Measurements from ENCODE around the gene SPC24. TPM values are rescaled to one million over a fixed set of nuclear protein-coding genes. Genes with fewer than 3 reads are reported as not detected.
A peak's percentile ranks its signal among the peaks of the same experiment; 100 is the strongest.

SPC24 gene
- total and polyA plus RNA-seq, 2 donors (not counting 3 experiments of a cell fraction or from before 2014, with no cell fraction given), result 19.8 to 70.0 TPM

DNA sequence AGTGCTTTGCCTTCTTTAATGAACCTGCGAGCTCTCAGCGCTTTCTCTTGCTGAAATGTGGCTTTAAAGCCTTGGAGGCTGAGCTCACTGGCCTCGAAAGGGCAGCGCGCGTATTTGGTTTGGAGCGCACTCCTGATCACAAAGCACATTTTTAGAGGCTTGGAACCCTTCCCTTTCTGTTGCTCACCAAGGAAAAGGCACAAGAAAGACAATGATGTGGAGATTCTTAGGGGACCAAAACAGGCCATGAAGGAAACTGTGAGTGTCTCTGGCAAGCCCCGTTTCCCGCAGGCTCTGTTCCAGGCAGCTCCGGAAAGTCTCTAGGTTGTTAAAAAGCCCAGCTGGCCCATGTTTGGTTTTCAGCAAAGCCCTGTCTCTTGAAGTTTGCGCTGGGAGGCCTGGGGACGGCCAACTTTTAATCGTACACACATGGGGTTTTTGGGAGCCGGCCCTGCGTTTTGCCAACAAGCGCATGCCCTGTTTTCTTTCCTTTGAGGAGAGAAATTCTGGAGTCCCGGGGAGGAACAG, 9.4 kb upstream of the SPC24 start:
- ChIA-PET POLR2A (interaction anchor here (1.1 kb wide), 1 partner anchor 21 kb away, joined by 3 read pairs; no protein-coding TSS in a partner anchor), CTCF (interaction anchor here (0.8 to 3.1 kb wide), 4 partner anchors 10 to 35 kb away, joined by 4 to 10 read pairs (median 4); no protein-coding TSS in a partner anchor)
- no peaks in the 10 kb centered on the region for H3K27me3 ChIP-seq (ENCODE audit: control insufficient read depth in 2 of 2, insufficient read depth in 2 of 2, low read length in 2 of 2)
- peak; percentile 51 for DNase-seq (ENCODE audit: low read depth, low spot score)
- intact Hi-C loops (cut with micrococcal nuclease), result no loop called here
- no TSS peak for BruUV-seq (replicated peaks)
- no peaks in the 10 kb centered on the region for H3K9me3 ChIP-seq (replicated peaks; ENCODE audit: control insufficient read depth, insufficient read depth, low read length)
- no peak overlapping the region for H3K4me2 ChIP-seq (ENCODE audit: insufficient read depth, low read length)
- H4K20me1 ChIP-seq (replicated peaks; ENCODE audit: control insufficient read depth, extremely low read depth, insufficient read depth, low read length), result no peaks in the 10 kb centered on the region
- peaks cover 4 to 8% of the 10 kb centered on the region in 2 experiments for H3K36me3 ChIP-seq (ENCODE audit: control insufficient read depth in 2 of 2, extremely low read depth in 1 of 2, insufficient read depth in 2 of 2, low read length in 2 of 2)
- H2AFZ ChIP-seq (ENCODE audit: low read depth, low read length), result no peak overlapping the region
- H3K9me1 ChIP-seq (replicated peaks; ENCODE audit: control insufficient read depth, extremely low read depth, insufficient read depth, low read length), result no peaks in the 10 kb centered on the region
- H3K79me2 ChIP-seq (ENCODE audit: control insufficient read depth, insufficient read depth, low read length), result no peaks in the 10 kb centered on the region
- peak overlapping the region; percentile 35 for H3K27ac ChIP-seq (ENCODE audit: insufficient read depth, low read depth, low read length)
- no peak overlapping the region for H3K9ac ChIP-seq (replicated peaks; ENCODE audit: extremely low read depth, insufficient read depth, low read length)
- no peak overlapping the region for H3K4me3 ChIP-seq (replicated peaks in 1 of 3; ENCODE audit: insufficient read depth in 1 of 3, low read depth in 1 of 3, low read length in 3 of 3)
- peak; percentile 47 for FAIRE-seq
- peaks cover 31% of the 10 kb centered on the region for H3K4me1 ChIP-seq (ENCODE audit: control insufficient read depth, extremely low read depth, insufficient read depth, low read length)
- no peak for TF ChIP-seq EZH2 (IDR thresholded peaks at IDR 0.05; ENCODE audit: borderline replicate concordance, low read depth, low read length, severe bottlenecking)
- TF ChIP-seq FOS (IDR thresholded peaks at IDR 0.05; ENCODE audit: borderline replicate concordance, insufficient read depth, low read length), result no peak
- no peak for TF ChIP-seq MYC (IDR thresholded peaks at IDR 0.05; ENCODE audit: low read depth, low read length)
- TF ChIP-seq JUN (IDR thresholded peaks at IDR 0.05; ENCODE audit: borderline replicate concordance, insufficient read depth, insufficient read length, low read depth), result no peak
- TF ChIP-seq, protein P1, sequence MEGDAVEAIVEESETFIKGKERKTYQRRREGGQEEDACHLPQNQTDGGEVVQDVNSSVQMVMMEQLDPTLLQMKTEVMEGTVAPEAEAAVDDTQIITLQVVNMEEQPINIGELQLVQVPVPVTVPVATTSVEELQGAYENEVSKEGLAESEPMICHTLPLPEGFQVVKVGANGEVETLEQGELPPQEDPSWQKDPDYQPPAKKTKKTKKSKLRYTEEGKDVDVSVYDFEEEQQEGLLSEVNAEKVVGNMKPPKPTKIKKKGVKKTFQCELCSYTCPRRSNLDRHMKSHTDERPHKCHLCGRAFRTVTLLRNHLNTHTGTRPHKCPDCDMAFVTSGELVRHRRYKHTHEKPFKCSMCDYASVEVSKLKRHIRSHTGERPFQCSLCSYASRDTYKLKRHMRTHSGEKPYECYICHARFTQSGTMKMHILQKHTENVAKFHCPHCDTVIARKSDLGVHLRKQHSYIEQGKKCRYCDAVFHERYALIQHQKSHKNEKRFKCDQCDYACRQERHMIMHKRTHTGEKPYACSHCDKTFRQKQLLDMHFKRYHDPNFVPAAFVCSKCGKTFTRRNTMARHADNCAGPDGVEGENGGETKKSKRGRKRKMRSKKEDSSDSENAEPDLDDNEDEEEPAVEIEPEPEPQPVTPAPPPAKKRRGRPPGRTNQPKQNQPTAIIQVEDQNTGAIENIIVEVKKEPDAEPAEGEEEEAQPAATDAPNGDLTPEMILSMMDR (IDR thresholded peaks at IDR 0.05; ENCODE audit: extremely low read depth in 1 of 2, insufficient read depth in 1 of 2, low read depth in 1 of 2, low read length in 2 of 2), result no peak
- TF ChIP-seq, protein P2, sequence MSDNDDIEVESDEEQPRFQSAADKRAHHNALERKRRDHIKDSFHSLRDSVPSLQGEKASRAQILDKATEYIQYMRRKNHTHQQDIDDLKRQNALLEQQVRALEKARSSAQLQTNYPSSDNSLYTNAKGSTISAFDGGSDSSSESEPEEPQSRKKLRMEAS (IDR thresholded peaks at IDR 0.05; ENCODE audit: insufficient read depth, insufficient read length), result no peak
- TF ChIP-seq POLR2A (IDR thresholded peaks at IDR 0.05; ENCODE audit: low read depth, low read length), result no peak
- TF ChIP-seq POLR2AphosphoS5 (IDR thresholded peaks at IDR 0.05; ENCODE audit: insufficient read depth, low read depth, low read length), result no peak
- TF ChIP-seq GATA2 (IDR thresholded peaks at IDR 0.05; ENCODE audit: insufficient read depth, insufficient read length, low read depth, low read length), result no peak
- dilution Hi-C loops (cut with MboI; ENCODE audit: extremely low pct_ligation_motif_present, low sequenced_read_pairs), result no loop called here

Measured in endothelial cell of umbilical vein (primary cell).